Adrenal gland (tissue), 12 donors: ENCODE results near the gene PAGE4. TPM values are rescaled to one million over a fixed set of nuclear protein-coding genes. Genes with fewer than 3 reads are reported as not detected.

Source experiments
- DNase-seq, 7 donors: peaks; one replicate each; pipeline ENCODE4 v3.0.0-alpha.2; 2019 to 2020
- H3K27ac ChIP-seq, 5 donors: fragments of 200-600 bp; sonication (generic) in 4 of 5; 1 replicate in 3 of 5; 2 replicates in 2 of 5; pipeline versions ENCODE4 v1.5.1 to v1.8.0; 2016 to 2020; ENCODE audit warnings: mild to moderate bottlenecking in 1 of 5
- H3K27me3 ChIP-seq: fragments of 200-600 bp; 2 replicates; pipeline ENCODE4 v1.8.0; 2021
- H3K36me3 ChIP-seq, 2 donors: fragments of 200-600 bp; replicated peaks in 1 of 2; 1 replicate in 1 of 2; 2 replicates in 1 of 2; pipeline versions ENCODE4 v1.5.1 to v1.8.0; 2018 to 2022
- H3K4me1 ChIP-seq, 2 donors: fragments of 200-600 bp; replicated peaks in 1 of 2; 1 replicate in 1 of 2; 2 replicates in 1 of 2; pipeline versions ENCODE4 v1.5.1 to v1.8.0; 2018 to 2021
- H3K4me3 ChIP-seq, 4 donors: fragments of 200-600 bp; sonication (generic) in 3 of 4; one replicate each; pipeline ENCODE4 v1.5.1; 2016 to 2018
- H3K9me3 ChIP-seq, 3 donors: fragments of 200-600 bp; sonication (generic) in 1 of 3; replicated peaks in 1 of 3; 1 replicate in 2 of 3; 2 replicates in 1 of 3; pipeline versions ENCODE4 v1.5.1 to v1.8.0; 2016 to 2021
- POLR2A ChIP-seq, 2 donors: fragments of 450-650 bp; IDR thresholded peaks; one replicate each; pipeline ENCODE4 v1.6.1; 2017; ENCODE audit warnings: antibody characterized with exemption in 2 of 2, mild to moderate bottlenecking in 2 of 2, moderate library complexity in 1 of 2
- whole genome bisulfite sequencing, 4 donors: extraction: QIAGEN DNeasy Blood & Tissue Kit in 2 of 4; methylation state at CpG; one replicate each; pipeline versions ENCODE4 v1.1.5 to v1.1.7; 2013 to 2017; 5-methylcytosine and 5-hydroxymethylcytosine counted together
- intact Hi-C, 2 donors: fragments of 100-400 bp; cut with DNase I; formaldehyde crosslinking; loops; one replicate each; pipeline versions ENCODE4 v1.14.1 to v1.15.0; 2022 to 2023
- polyA plus RNA-seq, 3 donors: library from polyadenylated mRNA; stranded (reverse); fragments of 200-250 nt in 2 of 3; fragments of 350-450 nt in 1 of 3; fragmentation: Illumina TruSeq in 1 of 3; extraction: RNeasy Lipid Tissue Mini Kit (QIAGEN cat#74804) in 1 of 3; gene quantifications; one replicate each; pipeline ENCODE4 v1.2.3, GENCODE V29; 2013 to 2014
- total RNA-seq, 9 donors: library from RNA; depleted of rRNA in 4 of 9; stranded (reverse); fragments of >200 nt in 4 of 9; fragments of 120-200 nt in 1 of 9; fragmentation: NEBNext Ultra II Directional in 1 of 9; extraction: Animal tissue kit (Norgen Biotek cat#: 25700) in 1 of 9; gene quantifications; one replicate each; pipeline versions ENCODE4 v1.1.0 to v1.2.4, GENCODE V29; 2013 to 2023
- TF ChIP-seq, protein P1 (sequence below), 6 experiments: fragments of 450-650 bp in 4 of 6; fragments of 200-600 bp in 2 of 6; sonication (generic) in 1 of 6; IDR thresholded peaks; 1 replicate in 5 of 6; 2 replicates in 1 of 6; pipeline versions ENCODE4 v1.5.1 to v1.8.0; 2016 to 2021; ENCODE audit warnings: antibody characterized with exemption in 6 of 6, mild to moderate bottlenecking in 2 of 6, moderate library complexity in 1 of 6
- donor health status: healthy with polysubstance abuse.
- donor health status: Bipolar disorder and iron deficiency.
- donor health status: DM: yes; HTN: yes; CAD: no.
- donor health status: DM: no; HTN: no; CAD: no.
- donor health status: DM: no; HTN: no; CAD: no.
- donor health status: DM: yes; HTN: yes; CAD: no.

The PAGE4 gene
- total and polyA plus RNA-seq, 12 donors, result 0.83 to 9.7 (median 3.3) TPM; not detected in 6

DNA sequence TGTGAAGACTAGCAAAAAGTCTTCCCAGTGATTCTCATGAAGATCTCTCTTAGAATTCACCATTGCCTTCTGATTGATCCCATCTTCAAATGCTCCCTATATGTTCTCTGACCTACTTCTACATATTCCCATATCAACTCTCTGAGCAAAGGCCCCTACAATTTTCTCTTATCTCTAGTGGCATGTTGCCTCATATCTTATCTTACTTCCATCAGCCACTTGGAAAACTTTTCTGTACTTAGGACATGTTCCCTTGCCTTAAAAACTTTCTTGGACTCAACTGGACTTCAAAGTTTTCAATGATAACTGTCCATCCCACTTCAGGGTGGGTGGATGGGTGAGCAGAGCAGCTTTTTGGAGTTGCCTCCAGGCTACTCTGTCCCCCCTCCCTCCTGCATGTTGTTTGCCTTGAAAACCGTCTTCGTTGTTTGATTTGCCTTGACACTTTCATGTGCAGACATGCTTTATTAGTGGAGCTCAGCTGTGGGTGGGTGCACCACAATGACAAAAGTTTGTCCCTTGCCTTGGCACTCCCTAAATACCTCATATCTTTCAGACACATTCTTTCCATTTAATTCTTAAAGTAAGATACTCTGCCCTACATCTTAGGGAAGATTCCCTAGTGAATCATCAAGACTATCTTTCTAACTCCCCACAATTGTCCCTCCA is 31.9 kb downstream of the PAGE4 start:
- H3K36me3 ChIP-seq, result no peaks in the 10 kb centered on the region
- no peak for DNase-seq
- no peaks in the 10 kb centered on the region for H3K9me3 ChIP-seq
- H3K27ac ChIP-seq, result no peak overlapping the region
- H3K27me3 ChIP-seq, result no peaks in the 10 kb centered on the region
- H3K4me1 ChIP-seq, result no peaks in the 10 kb centered on the region
- TF ChIP-seq, protein P1, sequence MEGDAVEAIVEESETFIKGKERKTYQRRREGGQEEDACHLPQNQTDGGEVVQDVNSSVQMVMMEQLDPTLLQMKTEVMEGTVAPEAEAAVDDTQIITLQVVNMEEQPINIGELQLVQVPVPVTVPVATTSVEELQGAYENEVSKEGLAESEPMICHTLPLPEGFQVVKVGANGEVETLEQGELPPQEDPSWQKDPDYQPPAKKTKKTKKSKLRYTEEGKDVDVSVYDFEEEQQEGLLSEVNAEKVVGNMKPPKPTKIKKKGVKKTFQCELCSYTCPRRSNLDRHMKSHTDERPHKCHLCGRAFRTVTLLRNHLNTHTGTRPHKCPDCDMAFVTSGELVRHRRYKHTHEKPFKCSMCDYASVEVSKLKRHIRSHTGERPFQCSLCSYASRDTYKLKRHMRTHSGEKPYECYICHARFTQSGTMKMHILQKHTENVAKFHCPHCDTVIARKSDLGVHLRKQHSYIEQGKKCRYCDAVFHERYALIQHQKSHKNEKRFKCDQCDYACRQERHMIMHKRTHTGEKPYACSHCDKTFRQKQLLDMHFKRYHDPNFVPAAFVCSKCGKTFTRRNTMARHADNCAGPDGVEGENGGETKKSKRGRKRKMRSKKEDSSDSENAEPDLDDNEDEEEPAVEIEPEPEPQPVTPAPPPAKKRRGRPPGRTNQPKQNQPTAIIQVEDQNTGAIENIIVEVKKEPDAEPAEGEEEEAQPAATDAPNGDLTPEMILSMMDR (IDR thresholded peaks at IDR 0.05), result no peak
- no peak for TF ChIP-seq POLR2A (IDR thresholded peaks at IDR 0.05)
- H3K4me3 ChIP-seq, result no peak overlapping the region
- intact Hi-C loops, result no loop called here
- 41 to 57% (median 53%) methylated on average over 2 of the region's 2 CpGs for WGBS, 4 donors

DNA sequence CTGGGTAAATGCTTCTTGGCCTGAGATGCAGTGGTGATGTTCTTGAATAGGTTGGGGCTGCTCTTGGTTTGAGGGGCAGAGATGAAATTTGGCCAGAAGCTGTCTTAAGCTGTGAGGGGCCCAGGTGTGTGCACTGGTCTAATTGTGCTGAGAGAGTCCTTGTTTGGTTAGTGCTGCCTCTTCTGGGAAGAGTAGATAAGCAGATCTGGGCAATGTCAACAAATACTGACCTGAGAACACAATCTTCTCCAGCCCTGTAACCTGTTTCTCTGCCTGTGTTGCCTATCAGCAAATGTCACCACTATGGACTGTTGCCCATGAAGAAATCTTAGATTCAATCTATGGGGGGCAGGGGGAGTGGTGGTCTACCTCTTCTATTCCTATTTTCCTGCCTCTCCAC is 33.0 kb downstream of the PAGE4 start:
- no peaks in the 10 kb centered on the region for H3K4me1 ChIP-seq
- H3K9me3 ChIP-seq, result no peaks in the 10 kb centered on the region
- H3K4me3 ChIP-seq, result no peak overlapping the region
- H3K27me3 ChIP-seq, result no peaks in the 10 kb centered on the region
- intact Hi-C loops, result no loop called here
- H3K36me3 ChIP-seq, result no peaks in the 10 kb centered on the region
- DNase-seq, result no peak
- no peak for TF ChIP-seq POLR2A (IDR thresholded peaks at IDR 0.05)
- TF ChIP-seq, protein P1 (IDR thresholded peaks at IDR 0.05), result no peak
- H3K27ac ChIP-seq, result no peak overlapping the region

DNA sequence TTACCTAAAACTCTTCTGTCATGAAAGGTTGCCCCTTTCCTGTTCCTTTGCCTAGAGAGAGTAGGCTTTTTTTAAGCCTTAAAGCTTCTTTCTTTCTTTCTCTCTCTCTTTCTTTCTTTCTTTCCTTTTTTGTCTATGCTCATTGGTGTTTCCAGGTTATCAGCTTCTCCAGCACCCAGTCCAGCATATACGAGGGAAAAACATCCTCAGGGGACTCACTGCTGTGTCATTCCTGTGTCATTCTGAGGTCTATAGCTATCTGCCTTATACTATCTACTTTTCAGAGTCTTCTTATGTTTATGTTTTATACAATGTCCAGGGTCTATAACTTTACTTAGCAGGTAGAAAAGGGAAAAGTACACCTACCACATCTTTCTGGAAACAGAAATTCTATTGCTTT is 39.6 kb downstream of the PAGE4 start:
- TF ChIP-seq, protein P1 (IDR thresholded peaks at IDR 0.05), result no peak
- TF ChIP-seq POLR2A (IDR thresholded peaks at IDR 0.05), result no peak
- intact Hi-C loops, result no loop called here
- 35 to 57% (median 52%) methylated on average over 1 of the region's 1 CpG for WGBS, 4 donors
- peaks cover 17% of the 10 kb centered on the region for H3K27me3 ChIP-seq
- no peak overlapping the region for H3K4me3 ChIP-seq
- no peaks in the 10 kb centered on the region for H3K4me1 ChIP-seq
- no peak overlapping the region for H3K27ac ChIP-seq
- DNase-seq, result no peak
- no peaks in the 10 kb centered on the region for H3K36me3 ChIP-seq
- no peaks in the 10 kb centered on the region for H3K9me3 ChIP-seq

DNA sequence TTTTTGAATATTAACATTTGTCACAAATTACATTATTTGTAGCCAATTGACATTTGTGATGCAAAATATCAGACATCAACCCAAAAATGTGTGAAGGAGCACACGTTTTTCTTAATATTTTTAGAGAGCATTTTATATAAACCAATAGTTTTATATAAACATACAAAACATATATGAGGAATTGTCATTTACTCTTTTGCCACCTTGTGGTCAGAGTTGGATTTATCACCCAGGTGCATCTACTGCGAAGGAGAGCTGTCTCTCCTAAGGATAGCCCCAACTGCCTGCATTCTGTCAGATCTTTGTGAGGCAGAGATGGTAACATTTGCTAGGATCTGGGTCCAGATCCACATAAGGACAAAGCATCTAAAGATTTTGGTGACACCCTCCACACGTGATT is 47.6 kb downstream of the PAGE4 start:
- 8 to 19% (median 10%) methylated on average over 3 of the region's 3 CpGs for WGBS, 4 donors
- DNase-seq, result peak in 2 of 7 donors; percentile 10 to 28
- peaks cover 14% of the 10 kb centered on the region for H3K27me3 ChIP-seq
- H3K4me1 ChIP-seq, result peaks cover 0 to 4% of the 10 kb centered on the region in 2 donors
- no peak overlapping the region for H3K4me3 ChIP-seq
- no peaks in the 10 kb centered on the region for H3K9me3 ChIP-seq
- TF ChIP-seq, protein P1 (IDR thresholded peaks at IDR 0.05), result peak; percentile 13 to 59 (median 31)
- TF ChIP-seq POLR2A (IDR thresholded peaks at IDR 0.05), result no peak
- intact Hi-C loops, result no loop called here
- H3K27ac ChIP-seq, result no peak overlapping the region
- no peaks in the 10 kb centered on the region for H3K36me3 ChIP-seq
